Measurements from ENCODE around the gene FAM89B. TPM values are rescaled to one million over a fixed set of nuclear protein-coding genes. Genes with fewer than 3 reads are reported as not detected.

The FAM89B gene
- total and polyA plus RNA-seq, 4 donors: 20.6 to 53.5 (median 44.4) TPM

DNA sequence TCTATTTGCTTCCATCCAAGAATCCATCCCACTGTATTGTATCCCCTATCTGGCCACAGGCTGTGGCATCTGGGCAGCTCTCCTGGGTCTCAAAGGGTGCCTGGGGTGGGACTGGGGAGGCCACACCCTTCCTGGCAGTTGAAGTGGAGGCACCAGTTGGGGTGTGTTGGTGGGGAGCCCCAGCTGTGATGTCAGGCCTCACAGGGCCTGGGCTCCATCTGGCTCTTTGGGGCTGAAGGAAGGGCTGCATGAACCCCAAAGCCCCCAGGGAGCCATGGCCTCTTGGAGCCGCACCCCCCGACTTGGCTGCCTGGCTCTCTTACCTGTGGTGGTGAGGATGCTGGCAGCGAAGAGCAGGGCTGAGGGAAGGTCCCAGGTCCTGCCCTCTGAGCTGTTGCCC is 22.8 kb downstream of the FAM89B start:
- ATAC-seq (ENCODE audit: insufficient read depth, low FRiP score): no peak
- Histone ChIP-seq H3K27me3 (ENCODE audit: control insufficient read depth in 3 of 3, insufficient read depth in 3 of 3, low read length in 2 of 3) (no peaks in the 10 kb centered on the region), H3K9me3 (ENCODE audit: control insufficient read depth in 4 of 4, insufficient read depth in 3 of 4, low read length in 3 of 4) (peaks cover 0 to 2% (median 0%) of the 10 kb centered on the region in 4 donors), H3K27ac (ENCODE audit: low read depth in 1 of 2, low read length in 1 of 2) (peak overlapping the region in 1 of 2 donors; percentile 41), H3K4me1 (ENCODE audit: control insufficient read depth in 5 of 5, insufficient read depth in 5 of 5, low read length in 5 of 5) (peaks cover 0 to 10% (median 0%) of the 10 kb centered on the region in 5 donors), H3K4me3 (no peak overlapping the region), H3K36me3 (ENCODE audit: control insufficient read depth in 4 of 4, insufficient read depth in 4 of 4, low read length in 4 of 4) (peaks cover under 1 to 39% (median 11%) of the 10 kb centered on the region in 4 donors), H3K9ac (ENCODE audit: insufficient read depth in 1 of 2, low read length in 2 of 2) (no peak overlapping the region)
- WGBS, 2 donors: 77 to 86% methylated on average over 3 of the region's 3 CpGs
- TF ChIP-seq, protein P1, sequence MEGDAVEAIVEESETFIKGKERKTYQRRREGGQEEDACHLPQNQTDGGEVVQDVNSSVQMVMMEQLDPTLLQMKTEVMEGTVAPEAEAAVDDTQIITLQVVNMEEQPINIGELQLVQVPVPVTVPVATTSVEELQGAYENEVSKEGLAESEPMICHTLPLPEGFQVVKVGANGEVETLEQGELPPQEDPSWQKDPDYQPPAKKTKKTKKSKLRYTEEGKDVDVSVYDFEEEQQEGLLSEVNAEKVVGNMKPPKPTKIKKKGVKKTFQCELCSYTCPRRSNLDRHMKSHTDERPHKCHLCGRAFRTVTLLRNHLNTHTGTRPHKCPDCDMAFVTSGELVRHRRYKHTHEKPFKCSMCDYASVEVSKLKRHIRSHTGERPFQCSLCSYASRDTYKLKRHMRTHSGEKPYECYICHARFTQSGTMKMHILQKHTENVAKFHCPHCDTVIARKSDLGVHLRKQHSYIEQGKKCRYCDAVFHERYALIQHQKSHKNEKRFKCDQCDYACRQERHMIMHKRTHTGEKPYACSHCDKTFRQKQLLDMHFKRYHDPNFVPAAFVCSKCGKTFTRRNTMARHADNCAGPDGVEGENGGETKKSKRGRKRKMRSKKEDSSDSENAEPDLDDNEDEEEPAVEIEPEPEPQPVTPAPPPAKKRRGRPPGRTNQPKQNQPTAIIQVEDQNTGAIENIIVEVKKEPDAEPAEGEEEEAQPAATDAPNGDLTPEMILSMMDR (IDR thresholded peaks at IDR 0.05; ENCODE audit: control extremely low read depth, extremely low read depth): no peak
- no peak for DNase-seq

DNA sequence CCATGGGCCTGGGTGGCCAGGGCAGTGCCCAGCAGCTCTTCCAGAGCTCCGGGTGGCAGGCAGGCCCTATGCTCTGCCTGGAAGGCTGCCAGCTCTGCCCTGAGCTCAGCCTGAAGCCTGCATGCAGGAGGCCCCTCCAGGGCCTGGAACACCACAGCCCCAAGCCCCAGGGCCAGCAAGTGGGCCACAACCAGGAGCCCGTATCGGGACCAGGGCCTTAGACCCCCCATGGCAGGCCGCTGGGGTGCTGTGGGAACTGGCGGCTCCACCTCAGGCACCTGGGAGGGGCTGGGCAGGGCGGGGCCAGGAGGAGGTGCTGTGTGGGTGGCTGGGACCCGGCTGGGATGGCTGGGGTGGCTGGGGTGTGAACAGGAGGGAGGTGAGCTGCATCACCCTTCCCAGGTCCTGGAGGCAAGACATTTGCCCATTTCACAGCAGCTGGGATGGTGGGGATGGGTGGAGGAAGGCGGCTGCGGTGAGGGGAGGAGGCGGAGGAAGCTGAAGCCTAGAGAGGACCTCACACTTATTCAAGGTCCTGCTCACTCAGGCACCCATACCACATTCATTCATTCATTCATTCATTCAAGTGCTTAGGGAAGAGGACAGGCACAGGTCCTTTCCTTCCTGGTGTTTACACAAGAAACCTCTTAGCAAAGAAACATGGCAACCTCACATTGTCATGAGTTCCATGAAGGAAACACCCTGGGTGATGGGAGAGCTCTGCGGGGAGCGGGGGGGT is 23.4 kb downstream of the FAM89B start, which contains the start of gene KCNK7:
KCNK7 (minus strand) TSS at position 258 of the 739 bp plus-strand sequence; CDS start at position 230, 28 bp downstream.
- H3K9me3 ChIP-seq (ENCODE audit: control insufficient read depth in 4 of 4, insufficient read depth in 3 of 4, low read length in 3 of 4): peaks cover 0 to 2% (median 0%) of the 10 kb centered on the region in 4 donors
- peak within 1 kb of the TSS in 1 of 2 donors; percentile 41 for H3K27ac ChIP-seq (ENCODE audit: low read depth in 1 of 2, low read length in 1 of 2)
- TF ChIP-seq, protein P1 (IDR thresholded peaks at IDR 0.05; ENCODE audit: control extremely low read depth, extremely low read depth): no peak
- no peak for ATAC-seq (ENCODE audit: insufficient read depth, low FRiP score)
- no peak within 1 kb of the TSS for H3K9ac ChIP-seq (ENCODE audit: insufficient read depth in 1 of 2, low read length in 2 of 2)
- no peaks in the 10 kb centered on the region for H3K27me3 ChIP-seq (ENCODE audit: control insufficient read depth in 3 of 3, insufficient read depth in 3 of 3, low read length in 2 of 3)
- WGBS, 2 donors: 67 to 82% methylated on average over 12 of the region's 12 CpGs
- peaks cover 0 to 8% (median 0%) of the 10 kb centered on the region in 5 donors for H3K4me1 ChIP-seq (ENCODE audit: control insufficient read depth in 5 of 5, insufficient read depth in 5 of 5, low read length in 5 of 5)
- peaks cover 0 to 38% (median 10%) of the 10 kb centered on the region in 4 donors for H3K36me3 ChIP-seq (ENCODE audit: control insufficient read depth in 4 of 4, insufficient read depth in 4 of 4, low read length in 4 of 4)
- no peak within 1 kb of the TSS for H3K4me3 ChIP-seq
- DNase-seq: no peak

DNA sequence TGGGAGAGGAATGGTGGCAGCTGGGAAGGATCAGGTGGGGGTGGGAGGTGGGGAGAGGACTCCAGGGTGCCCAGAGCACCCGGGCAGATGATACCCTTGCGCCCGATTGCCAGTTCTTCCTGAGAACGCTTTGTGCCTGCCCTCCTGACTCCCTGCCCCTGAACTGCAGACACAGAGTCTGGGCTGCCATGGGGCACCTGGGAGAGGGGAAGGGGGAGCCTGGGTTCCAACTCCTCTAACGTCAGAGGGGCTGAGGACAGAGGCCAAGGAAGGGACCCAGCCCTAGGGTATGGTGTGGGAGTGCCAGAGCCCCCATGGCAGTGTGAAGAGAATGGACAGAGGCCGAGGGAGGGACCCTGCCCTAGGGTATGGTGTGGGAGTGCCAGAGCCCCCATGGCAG is 24.2 kb downstream of the FAM89B start:
- Histone ChIP-seq H3K4me1 (ENCODE audit: control insufficient read depth in 5 of 5, insufficient read depth in 5 of 5, low read length in 5 of 5) (peaks cover 0 to 8% (median 0%) of the 10 kb centered on the region in 5 donors), H3K4me3 (no peak overlapping the region), H3K27ac (ENCODE audit: low read depth in 1 of 2, low read length in 1 of 2) (no peak overlapping the region), H3K9ac (ENCODE audit: insufficient read depth in 1 of 2, low read length in 2 of 2) (no peak overlapping the region), H3K36me3 (ENCODE audit: control insufficient read depth in 4 of 4, insufficient read depth in 4 of 4, low read length in 4 of 4) (peaks cover 3 to 39% (median 11%) of the 10 kb centered on the region in 4 donors), H3K9me3 (ENCODE audit: control insufficient read depth in 4 of 4, insufficient read depth in 3 of 4, low read length in 3 of 4) (peaks cover 0 to 2% (median 0%) of the 10 kb centered on the region in 4 donors), H3K27me3 (ENCODE audit: control insufficient read depth in 3 of 3, insufficient read depth in 3 of 3, low read length in 2 of 3) (no peaks in the 10 kb centered on the region)
- 77 to 82% methylated on average over 6 of the region's 6 CpGs for WGBS, 2 donors
- TF ChIP-seq, protein P1 (IDR thresholded peaks at IDR 0.05; ENCODE audit: control extremely low read depth, extremely low read depth): no peak
- DNase-seq: no peak
- no peak for ATAC-seq (ENCODE audit: insufficient read depth, low FRiP score)

Data from lung (tissue), 12 donors.